ENCODE results near the gene NLRP11.

Gene NLRP11

DNA sequence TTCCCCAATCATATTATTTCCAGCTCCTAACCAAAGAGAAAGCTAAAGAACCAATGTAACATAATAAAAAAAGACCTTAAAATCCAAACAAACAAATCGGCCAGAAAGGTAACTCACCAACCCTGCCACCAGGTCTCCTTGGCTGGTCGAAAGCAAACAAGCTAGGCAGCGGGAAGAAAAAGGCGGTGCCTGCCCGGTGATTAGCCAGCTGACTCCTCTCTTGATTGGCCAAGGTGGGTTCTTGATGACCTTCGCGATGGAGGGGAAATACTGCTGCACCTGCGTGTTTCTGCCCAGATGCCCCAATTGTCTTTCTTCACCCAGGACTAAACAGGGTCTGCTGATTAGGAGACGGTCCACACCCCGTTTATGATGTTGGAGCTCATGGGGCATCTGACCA, at the start of gene NLRP11:
Gene NLRP11 (minus strand): TSS at position 154 of the 400 bp plus-strand sequence. CDS start 13,825 bp downstream, outside the sequence.
- DNase-seq, result no peak

DNA sequence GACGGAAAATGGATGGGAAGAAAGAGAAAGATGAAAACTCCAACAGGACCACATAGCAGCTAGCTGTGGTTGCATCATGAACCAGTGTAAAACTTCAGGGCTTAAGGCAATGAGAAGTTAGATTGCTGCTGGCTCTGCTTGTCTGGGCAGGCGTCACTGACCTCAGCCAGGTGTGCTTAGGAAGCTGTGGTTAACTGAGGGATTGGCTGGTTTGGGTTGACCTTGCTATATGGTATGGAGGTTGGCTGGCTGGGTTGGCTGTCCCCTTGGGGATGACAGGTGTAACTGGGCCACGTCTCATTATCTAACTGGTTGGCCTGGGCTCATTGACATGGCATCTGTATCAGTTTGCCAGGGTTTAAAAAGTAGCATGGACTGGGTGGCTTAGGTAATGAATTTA, 45.4 kb upstream of the NLRP11 start:
- no peak for DNase-seq

DNA sequence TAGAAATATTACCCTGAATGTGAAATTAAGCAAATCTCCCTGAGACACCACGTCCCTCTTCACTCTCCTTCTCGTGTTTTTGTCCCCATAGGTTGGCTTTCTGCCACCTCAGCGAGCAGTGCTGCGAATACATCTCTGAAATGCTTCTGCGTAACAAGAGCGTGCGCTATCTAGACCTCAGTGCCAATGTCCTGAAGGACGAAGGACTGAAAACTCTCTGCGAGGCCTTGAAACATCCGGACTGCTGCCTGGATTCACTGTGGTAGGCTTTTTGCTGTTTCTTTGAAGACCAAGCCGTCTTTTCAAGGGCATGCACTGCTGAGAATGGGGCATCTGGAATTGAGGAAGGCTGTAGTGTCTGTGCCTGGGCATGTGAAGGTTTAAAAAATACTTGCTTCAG, 38.9 kb upstream of the NLRP11 start:
- DNase-seq, result no peak

DNA sequence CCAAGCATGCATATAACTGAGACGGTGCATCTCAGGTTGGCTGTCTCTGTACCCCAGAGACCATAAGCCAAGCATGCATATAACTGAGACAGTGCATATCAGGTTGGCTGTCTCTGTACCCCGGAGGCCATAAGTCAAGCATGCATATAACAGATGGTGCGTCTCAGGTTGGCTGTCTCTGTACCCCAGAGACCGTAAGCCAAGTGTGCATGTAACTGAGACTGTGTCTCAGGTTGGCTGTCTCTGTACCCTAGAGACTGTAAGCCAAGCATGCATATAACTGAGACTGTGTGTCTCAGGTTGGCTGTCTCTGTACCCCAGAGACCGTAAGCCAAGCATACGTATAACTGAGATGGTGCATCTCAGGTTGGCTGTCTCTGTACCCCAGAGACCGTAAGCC, 35.3 kb upstream of the NLRP11 start:
- DNase-seq, result no peak

DNA sequence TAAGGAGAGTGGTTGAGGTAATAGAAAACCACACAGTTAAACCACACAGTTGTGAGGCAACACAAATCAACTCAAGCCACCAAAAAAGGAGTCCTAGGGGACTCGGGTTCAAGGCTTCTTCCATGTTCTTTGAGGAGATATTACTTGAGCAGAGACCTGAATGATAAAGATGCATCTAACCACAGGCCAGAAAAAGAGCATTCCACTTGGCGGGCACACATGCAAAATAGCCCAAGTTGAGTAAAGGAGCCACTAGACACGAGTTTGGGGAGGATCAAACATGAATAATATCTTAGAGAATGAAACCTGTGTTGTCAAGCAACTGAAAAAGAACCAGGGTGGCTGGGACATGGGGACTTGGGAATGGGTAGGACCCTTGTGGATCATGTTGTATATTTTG, 34.7 kb upstream of the NLRP11 start:
- DNase-seq, result no peak

GRCh38 chr19:55858969-55859368, 27.2 kb upstream of the NLRP11 start:
- DNase-seq, result no peak

DNA sequence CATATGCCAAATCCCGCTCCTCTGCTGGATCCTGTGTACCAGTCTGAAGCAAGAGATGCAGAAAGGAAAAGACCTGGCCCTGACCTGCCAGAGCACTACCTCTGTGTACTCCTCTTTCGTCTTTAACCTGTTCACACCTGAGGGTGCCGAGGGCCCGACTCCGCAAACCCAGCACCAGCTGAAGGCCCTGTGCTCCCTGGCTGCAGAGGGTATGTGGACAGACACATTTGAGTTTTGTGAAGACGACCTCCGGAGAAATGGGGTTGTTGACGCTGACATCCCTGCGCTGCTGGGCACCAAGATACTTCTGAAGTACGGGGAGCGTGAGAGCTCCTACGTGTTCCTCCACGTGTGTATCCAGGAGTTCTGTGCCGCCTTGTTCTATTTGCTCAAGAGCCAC, 26.6 kb upstream of the NLRP11 start:
- DNase-seq, result no peak

DNA sequence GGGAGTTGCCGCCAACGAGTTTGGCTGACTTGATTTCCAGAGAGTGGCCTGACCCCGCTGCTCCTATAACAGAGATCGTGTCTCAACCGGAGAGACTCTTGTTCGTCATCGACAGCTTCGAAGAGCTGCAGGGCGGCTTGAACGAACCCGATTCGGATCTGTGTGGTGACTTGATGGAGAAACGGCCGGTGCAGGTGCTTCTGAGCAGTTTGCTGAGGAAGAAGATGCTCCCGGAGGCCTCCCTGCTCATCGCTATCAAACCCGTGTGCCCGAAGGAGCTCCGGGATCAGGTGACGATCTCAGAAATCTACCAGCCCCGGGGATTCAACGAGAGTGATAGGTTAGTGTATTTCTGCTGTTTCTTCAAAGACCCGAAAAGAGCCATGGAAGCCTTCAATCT, 26.2 kb upstream of the NLRP11 start:
- no peak for DNase-seq

GRCh38 chr19:55857149-55857548, 25.4 kb upstream of the NLRP11 start:
- DNase-seq, result no peak

DNA sequence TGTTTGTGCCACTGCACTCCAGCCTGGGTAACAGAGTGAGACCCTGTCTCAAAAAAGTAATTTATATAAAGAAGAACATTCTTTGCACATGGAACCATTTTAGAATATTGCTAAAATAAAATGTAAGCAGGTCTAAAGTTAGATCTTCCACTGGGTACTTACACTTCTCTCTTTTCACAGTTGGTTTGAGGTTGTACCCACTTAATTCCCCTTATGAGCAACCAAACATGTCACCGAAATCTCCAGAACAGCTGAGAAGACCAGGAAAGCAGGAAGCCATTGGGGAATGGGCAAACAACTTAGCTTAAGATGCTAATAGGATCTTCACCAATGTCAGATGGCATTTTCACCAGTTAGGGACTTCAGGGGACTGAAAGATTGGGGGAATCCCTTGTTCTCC, 23.4 kb upstream of the NLRP11 start:
- DNase-seq, result no peak

- DNase-seq, result no peak
Measured at GRCh38 chr19:55838906-55839305, 7.1 kb upstream of the NLRP11 start.

DNA sequence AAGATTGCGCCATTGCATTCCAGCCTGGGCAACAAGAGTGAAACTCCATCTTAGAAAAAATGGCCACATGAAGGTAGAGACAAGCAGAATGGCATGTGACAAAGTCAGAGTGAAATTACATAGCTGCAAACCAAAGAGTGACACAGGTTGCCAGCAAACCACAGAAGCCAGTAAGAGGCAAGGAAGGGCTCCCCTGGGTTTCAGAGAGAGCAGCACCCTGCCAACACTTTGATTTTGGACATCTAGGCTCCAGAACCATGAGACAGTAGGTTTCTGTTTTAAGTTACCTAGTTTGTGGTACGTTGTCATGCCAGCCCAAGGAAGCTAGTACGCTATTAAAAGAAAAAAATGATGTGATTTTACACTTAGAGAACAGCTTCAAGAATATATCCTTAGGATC, 6.5 kb upstream of the NLRP11 start:
- DNase-seq, result no peak

- no peak for DNase-seq
Measured at GRCh38 chr19:55836340-55836739, 4.5 kb upstream of the NLRP11 start, which contains the start of gene NLRP4. NLRP4 (plus strand) TSS chr19:55836540; CDS start chr19:55852081, 15,541 bp downstream.

DNA sequence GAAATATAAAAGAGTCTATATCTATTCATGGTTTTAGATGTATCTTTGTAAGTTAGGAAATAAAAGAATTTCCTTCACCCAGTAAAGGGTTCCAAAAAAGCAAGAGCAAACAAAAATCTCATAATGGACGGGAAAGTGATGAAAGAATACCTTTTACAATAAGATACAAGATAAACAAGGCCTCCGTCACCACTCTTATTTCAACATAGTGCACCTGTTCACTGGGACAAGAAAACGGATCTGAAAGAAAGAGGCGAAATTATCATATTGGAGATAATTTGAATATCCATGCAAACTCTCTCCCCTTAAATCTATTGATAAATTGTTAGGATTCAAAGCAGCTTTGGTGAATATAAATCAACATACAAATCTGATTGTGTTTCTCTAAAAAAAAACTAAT, 877 bp upstream of the NLRP11 start:
- DNase-seq, result no peak

DNA sequence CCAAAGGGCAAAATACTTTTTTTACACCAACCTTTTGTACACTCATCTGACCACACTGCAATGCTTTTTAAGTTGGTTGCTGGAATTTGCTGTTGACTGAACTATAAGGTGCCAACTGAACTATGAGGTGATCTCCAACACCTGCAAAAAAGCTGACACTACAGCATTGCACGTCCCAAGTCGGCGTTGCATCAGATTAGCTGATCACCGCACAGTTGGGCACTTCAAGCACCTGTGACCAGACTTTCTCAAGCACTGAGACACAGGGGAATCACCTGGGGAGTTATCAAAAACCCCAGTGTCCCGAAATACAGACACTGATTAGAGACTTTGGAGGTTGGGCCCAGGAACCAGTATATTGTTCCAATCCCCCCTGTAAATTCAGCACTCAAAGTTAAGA, 1.1 kb downstream of the NLRP11 start:
- no peak for DNase-seq

DNA sequence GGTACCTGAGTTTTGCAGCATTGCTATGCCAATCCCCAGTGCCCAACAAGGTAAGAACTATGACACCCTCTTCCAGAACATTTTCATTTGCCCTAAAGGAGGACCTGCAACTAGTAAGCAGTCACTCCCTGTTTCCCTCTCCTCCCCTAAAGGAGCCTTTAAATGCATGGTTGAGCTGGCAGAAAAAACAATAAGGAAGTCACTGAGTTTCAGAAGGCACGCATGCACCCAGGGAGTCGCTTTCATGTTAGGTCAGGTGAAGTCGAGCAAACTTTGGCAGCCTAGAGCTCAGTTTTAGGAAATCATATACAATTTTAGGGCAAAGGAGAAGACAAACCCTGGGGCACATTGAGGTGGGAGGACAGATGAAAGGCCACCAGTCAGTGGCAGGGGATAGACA, 11.8 kb downstream of the NLRP11 start:
- DNase-seq, result no peak

DNA sequence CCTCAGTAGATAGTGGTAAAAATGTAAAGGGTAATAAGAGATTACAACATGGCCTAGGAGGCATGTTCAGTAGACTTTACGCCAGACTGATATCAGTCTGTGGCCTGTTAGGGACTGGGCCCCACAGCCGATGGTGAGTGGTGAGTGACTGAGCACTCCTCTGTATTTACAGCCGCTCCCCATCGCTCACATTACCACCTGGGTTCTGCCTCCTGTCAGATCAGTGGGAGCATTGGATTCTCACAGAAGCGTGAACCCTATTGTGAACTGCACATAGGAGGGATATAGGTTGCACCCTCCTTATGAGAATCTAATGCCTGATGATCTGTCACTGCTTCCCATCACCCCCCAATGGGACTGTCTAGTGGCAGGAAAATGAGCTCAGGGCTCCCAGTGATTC, 17.9 kb downstream of the NLRP11 start:
- DNase-seq, result no peak

DNA sequence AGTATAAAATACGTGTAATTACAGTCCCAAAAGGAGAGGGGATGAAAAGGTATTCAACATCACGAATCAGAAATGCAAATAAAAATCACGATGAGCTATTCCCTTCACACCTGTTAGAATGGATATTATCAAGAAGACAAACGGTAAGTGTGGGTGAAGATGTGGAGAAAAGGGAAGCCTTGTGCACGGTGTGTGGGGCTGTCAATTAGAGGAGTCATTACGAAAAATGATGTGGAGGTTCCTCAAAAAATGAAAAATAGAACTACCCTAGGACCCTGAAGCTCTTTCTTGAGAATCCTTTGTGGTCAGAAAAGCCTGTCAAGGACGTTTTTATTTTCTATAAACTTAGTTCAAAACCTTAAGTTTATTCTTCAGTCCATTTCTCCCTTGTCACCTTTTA, 19.4 kb downstream of the NLRP11 start:
- no peak for DNase-seq

DNA sequence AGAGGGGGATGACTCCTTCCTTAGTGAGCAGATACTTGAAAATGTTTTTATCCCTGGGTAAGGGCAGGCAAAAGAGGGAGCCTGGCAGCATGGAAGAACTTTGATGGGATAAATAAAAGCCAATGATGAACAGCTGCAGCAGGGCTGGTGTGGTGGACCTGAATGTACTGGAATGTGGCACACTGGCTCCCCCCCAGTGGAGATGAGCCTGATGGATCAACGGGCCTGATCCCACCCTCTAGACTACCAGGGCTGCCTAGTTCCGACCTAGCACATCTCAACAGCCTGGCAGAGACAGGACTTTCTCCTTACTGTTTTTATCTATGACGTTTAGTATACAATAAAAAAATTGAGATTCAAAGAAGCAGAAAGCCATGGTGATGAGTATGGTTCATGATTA, 20.5 kb downstream of the NLRP11 start:
- no peak for DNase-seq

DNA sequence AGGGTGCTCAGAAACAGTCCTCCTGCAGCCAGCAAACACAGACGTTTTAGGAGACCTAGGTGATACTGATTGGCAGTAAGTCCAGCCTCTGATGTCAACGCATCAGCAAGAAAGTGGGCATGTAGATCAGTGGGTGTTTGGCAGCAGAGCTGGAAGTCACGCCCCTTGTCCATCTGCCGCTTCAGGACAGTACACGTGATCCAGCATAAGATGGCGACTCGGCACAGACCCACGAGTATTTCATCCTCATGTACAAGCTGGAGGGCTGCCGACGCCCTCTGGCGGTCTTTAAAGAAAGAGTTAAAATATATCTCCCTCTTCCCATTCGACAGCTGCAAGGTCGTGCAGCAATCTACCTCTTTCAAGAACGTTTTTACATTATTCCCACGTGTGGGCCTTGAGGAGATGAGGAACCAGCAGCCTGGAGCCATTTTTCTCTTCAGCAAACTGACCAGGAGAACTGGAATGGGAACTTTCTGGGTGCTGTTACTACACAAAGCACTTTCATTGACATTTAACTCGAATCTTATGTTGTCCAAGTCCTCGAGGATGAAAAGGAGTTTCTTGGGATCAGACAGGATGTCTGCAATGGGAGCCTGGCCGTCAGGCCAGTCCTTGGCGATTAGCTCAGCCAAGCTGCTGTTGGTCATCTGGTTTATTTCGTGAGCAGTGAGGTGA, 22.3 kb downstream of the NLRP11 start:
- peak; percentile 21 for DNase-seq

DNA sequence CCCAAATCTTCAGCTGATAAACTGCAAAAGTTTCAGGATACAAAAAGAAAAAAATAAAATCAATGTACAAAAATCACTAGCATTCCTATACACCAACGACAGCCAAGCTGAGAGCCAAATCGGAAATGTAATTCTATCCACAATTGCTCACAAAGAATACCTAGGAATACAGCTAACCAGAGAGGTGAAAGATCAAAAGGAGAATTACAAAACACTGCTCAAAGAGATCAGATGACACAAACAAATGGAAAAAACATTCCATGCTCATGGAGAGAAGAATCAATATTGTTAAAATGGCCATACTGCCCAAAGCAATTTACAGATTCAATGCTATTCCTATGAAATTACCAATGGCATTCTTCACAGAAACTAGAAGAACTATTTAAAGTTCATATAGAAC, 29.5 kb downstream of the NLRP11 start:
- DNase-seq, result no peak

DNA sequence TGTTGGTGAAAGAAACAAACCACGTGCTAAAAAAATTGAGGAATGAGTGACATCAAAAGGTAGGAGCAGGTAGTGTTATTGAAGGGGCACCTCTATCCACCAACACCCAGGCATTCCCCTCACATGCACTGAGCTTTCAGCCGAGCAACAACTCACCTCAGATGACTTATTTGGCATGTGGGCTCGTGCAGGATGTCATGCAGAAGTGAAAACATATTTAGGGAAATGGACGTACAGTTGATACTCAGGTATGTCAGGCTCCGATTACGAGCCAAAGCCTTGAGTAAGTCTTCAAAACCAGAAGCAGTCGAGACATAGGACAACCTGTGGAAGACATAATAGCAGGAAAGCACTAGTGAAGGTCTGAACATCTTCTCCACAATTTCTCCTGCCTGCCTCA, 30.4 kb downstream of the NLRP11 start:
- DNase-seq, result no peak

DNA sequence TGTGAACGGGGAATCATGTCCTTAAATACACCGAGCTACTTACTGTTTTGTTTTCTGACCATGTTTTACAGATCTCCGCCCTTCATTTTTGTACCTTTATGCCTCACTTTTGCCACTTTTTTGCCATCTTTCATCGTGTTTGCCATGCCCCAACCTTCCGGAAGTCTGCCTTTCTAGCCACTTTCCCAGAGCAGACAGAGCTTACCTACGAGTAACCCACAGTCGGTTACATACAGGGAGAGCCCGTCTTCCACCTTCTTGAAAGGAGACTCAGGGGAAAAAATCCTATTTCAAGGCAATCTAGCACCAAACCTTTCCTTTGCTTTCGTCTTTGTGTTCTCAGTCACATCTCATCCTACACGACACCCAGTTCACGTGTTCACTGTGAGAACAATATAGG, 36.8 kb downstream of the NLRP11 start:
- DNase-seq, result no peak

- DNase-seq, result no peak
Measured at GRCh38 chr19:55781112-55781511, 50.7 kb downstream of the NLRP11 start.

DNA sequence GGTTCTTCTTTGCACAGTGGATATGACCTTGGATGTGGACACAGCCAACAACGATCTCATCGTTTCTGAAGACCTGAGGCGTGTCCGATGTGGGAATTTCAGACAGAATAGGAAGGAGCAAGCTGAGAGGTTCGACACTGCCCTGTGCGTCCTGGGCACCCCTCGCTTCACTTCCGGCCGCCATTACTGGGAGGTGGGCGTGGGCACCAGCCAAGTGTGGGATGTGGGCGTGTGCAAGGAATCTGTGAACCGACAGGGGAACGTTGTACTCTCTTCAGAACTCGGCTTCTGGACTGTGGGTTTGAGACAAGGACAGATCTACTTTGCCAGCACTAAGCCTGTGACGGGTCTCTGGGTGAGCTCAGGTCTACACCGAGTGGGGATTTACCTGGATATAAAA, 53.5 kb downstream of the NLRP11 start:
- DNase-seq, result no peak

DNA sequence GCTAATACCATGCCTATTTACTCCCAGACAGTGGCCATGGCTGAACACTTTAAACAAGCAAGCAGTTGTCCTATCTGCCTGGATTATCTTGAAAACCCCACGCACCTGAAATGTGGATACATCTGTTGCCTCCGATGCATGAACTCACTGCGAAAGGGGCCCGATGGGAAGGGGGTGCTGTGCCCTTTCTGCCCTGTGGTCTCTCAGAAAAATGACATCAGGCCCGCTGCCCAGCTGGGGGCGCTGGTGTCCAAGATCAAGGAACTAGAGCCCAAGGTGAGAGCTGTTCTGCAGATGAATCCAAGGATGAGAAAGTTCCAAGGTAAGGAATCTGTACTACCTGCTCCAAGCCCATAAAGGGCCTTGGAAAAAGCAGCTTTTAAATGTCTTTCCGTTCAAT, 54.3 kb downstream of the NLRP11 start:
- peak; percentile 14 for DNase-seq

All from right hindlimb (tissue), 1 donor.